Anterior cingulate cortex (tissue), 58 donors: ENCODE results near the gene CEP112.
"Not testable (repeated sequence)": the region's sequence is repeated elsewhere in the genome, so short reads cannot be mapped to it uniquely, and the experiment has no call there.

Source experiments
- DNase-seq, 58 donors: peaks; one replicate each; lab custom pipeline; 2025; lab: John Stamatoyannopoulos, UW

CEP112 gene

DNA sequence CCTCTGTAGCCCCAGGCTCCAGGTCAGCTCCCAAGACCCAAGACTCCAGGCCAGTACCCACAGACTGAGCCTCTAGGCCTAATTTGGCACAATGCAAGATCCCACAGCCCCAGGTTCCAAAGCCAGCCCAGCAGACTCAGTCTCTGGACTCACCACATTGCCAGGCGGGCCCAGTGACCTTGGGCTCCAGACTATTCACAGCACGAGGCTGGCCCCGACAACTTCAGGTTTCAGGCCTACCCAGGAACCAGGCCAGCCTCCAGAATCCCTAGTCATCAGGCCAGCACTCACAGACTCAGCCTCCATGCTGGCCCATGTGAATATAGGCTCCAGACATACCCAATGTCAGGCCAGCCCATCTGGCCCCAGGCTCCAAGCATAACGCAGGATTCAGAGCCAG lies 103.8 kb downstream of the CEP112 start:
- DNase-seq: no peak

DNA sequence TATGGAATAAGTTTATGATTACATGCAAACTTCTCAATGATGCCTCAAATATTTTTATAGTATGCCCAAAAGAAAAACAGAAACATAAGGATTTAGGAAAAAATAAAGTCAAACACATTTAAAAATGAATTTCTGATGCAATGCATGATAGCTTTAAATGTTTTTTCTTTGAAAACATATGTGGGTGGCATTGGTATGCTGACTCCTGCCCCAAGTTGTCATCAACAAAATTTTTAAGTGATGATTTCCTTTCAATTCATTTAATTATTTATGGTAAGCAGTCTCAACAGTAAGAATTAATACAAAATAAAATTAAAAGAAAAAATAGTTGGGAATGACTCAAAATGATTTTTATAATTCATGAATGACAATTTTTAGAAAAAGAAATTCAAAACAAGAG lies 104.9 kb downstream of the CEP112 start:
- no peak for DNase-seq

DNA sequence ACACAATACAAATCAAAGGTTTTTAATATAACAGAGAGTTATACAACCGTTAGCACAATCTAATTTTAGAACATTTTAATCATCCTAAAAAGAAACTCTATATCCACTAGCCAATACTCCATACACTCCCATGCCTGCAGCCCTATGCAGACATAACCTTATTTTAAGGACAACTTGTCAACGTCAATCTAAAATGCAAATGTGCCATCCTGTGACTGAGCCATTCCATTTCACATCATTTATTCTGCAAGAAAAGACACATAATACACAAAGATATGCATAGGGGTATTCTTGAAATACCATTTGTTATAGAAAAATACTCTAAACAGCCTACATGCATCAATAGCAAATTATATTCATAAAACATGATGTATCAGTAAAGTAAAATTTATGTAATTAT lies 106.7 kb downstream of the CEP112 start:
- DNase-seq: no peak

DNA sequence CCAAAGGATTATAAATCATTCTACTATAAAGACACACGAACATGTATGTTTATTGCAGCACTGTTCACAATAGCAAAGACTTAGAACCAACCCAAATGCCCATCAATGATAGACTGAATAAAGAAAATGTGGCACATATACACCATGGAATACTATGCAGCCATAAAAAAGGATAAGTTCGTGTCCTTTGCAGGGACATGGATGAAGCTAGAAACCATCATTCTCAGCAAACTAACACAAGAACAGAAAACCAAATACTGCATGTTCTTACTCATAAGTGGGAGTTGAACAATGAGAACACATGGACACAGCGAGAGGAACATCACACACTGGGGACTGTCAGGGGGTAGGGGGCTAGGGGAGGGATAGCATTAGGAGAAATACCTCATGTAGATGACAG lies 111.3 kb downstream of the CEP112 start:
- DNase-seq: not testable (repeated sequence)

DNA sequence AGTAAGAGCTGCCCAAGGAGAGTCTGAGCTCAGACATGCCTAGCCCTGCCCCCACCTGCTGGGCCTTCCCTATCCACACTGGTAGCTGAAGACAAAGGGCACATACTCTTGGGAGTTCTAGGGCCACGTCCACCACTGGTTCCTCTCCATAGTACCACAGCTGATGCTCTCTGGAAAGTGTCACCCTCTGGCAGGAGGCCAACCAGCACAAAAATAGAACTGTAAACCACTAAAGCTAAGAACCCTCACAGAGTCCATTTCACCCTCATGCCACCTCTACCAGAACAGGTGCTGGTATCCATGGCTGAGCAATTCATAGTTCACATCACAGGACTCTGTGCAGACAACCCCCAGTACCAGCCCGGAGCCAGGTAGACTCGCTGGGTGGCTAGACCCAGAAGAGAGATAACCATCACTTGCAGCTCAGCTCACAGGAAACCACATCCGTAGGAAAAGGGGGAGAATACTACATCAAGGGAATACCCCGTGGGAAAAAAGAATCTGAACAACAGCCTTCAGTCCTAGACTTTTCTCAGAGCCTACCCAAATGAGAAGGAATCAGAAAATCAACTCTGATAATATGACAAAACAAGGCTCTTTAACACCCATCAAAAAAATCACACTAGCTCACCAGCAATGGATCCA lies 115.3 kb downstream of the CEP112 start:
- DNase-seq: no peak

DNA sequence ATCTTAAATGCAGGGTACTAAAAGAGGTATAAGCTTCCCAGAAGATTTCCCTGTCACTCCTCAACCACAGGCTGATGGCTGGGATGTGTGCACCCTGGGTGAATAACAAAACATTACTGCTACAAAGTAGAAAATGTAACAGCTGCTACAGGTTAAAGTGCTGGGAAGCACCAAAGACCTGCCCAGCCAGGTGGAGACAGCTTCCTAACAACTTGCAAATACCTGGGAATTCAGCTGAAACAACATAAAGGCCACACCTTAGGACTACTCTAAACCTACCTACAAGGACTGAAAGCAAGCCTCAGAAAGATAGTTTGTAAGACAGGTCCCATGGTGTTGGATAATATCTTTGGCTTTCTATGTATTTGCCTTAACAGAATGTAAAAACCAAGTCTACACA lies 118.5 kb downstream of the CEP112 start:
- no peak for DNase-seq

DNA sequence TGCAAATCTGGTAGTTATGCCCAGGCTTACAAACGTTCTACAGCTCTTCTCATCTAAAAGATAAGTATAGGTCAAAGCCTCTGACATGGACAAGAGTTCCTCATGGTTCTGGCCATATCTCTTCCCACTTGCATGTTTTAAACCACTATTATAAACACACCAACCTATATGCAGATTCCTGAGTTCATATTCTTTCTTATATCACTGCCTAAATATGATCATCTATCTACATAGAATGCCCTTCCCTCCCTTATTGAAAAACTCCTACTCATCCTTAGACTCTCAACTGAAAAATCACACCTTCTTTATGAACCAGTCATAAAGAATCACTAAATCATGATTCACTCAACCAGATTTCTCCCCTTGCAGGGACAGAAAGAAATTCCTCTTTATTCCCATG lies 128.2 kb downstream of the CEP112 start:
- DNase-seq: no peak

DNA sequence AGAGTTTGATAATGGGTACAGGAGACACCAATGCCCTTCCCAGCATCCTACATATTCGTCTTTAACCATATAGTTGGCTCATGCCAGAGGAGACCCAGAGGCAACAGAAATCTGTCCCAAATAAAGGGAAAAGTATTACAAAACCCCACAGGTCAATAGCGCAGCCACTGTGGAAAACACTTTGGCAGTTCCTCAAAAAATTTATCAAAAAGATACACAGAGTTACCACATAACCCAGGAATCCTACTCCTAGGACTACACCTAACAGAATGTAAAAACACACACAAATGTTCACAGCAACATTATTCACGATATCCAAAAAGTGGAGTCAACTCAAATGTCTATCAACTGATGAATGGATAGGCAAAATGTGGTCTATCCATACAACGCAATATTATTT lies 135.8 kb downstream of the CEP112 start:
- DNase-seq: no peak

DNA sequence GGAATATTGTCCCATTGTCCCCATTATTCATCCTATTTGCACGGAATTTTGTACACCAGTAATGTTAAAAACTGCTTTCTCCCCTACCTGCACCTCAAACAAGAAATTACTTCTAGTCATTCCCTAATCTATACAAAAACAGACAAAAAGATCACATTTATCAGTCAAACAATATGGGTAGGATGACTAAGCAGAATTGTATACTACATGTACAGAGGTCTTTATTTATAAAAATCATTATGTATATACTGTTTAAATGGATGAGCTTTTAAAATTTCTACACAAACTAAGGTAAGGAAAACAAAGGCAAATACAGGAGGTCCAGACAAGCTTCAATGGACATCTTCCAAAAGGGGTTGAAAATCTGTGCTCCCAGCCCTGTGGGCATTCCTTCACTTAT lies 137.7 kb downstream of the CEP112 start:
- DNase-seq: no peak

DNA sequence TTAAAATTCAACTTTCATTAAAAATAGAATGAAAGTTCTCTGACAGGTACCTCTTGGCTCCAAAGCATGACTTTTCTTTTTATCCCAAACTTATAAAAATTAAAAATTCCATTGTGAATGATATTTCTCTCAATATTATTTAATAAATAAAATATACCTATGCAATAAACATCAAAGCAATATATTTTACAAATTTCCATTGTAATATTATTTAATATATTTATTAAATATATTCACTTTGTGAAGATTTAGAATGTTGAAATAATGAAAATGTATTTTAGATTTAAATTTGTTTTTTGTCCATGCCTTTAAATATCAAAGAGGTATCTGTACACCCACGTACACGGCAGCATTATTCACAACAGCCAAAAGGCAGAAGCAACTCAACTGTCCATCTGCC lies 147.8 kb downstream of the CEP112 start:
- DNase-seq: no peak

DNA sequence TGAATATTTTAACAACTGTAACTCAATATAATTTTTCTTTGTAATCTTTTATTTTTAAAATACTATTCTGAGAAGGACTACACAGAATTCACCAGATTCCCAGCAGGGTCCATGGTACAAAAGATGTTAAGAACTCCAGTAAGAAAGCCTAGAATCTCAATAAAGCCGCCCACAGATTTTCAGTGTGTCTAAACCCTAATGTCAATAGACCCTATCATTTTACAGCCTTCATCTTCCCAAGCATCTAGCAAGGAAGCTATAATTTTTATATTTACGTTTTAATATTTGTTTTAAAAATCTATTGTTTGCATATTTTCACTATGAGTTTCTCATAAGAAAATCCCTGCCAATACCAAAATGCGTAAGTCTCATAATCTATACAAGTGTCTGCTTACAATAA lies 148.5 kb downstream of the CEP112 start:
- DNase-seq: no peak

DNA sequence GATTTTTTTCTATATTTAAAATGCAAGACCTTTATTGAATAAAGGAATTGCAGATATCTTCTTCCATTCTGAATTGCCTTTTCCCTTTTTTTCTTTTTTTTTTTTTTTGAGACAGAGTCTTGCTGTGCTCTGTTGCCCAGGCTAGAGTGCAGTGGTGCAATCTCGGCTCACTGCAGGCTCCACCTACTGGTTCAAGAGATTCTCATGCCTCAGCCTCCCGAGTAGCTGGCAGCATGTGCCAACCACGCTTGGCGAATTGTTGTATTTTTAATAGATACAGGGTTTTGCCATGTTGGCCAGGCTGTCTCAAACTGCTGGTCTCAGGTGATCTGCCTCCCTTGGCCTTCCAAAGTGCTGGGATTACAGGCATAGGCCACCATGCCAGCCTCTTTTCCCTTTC lies 151.5 kb downstream of the CEP112 start:
- no peak for DNase-seq

DNA sequence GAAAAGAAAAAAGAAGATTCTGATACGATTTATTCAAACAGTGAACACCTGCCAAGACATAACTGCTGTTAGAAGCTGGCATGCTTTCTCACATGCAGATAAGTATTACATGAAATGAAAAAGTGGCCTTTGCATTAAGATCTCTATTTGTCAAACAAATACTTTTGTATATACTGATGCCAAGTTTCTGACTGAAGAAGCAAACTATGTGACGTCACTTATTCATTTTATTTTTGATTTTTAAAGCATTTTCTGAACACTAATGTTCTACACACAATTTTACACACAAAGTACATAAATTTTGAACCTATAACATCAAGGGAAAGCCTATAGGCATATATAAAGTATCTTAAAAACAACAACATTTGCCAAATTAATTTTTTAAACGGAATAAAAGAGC lies 153.8 kb downstream of the CEP112 start:
- DNase-seq: no peak

DNA sequence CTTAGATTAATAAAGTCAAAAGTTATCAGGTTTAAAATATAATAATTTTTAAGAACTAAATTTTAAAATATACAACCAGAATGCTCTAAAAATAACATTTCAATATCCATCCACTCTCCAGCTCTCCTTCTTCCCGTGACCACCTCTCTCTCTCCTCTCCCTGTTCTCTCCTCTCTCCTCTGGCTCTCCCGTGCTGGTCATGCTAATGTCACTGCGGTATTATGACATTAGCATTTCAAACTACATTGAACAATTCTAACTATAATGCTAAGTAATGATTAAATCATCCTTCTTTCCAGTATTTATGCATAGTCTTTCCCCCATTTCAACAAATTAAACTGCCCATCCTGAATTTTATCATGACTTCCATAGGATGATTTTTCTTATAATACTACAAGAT lies 154.7 kb downstream of the CEP112 start:
- no peak for DNase-seq

DNA sequence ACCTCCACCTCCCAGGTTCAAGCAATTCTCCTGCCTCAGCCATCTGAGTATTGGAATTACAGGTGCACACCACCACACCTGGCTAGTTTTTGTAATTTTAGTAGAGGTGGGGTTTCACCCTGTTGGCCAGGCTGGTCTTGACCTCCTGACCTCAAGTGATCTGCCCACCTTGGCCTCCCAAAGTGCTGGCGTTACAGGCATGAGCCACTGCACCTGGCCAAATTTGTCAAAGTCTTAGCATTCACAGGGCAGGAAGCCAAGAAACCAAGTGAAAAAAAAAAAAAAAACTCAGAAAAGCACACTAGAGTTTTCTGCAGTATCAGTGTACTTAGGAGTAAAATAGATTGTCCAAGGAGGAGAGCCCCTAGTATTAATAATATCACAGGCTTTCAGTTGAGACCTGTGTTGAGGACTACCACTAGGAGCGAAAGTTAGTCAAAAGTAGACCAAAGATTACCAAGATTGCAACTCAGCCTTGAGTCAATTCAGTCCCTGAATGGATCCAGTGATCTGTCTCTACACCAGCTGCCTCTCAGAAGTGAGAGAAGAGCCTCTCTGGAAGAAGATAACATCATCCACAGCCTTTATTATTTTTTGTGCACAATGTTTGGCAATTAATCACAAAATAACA lies 159.7 kb downstream of the CEP112 start:
- DNase-seq: no peak

DNA sequence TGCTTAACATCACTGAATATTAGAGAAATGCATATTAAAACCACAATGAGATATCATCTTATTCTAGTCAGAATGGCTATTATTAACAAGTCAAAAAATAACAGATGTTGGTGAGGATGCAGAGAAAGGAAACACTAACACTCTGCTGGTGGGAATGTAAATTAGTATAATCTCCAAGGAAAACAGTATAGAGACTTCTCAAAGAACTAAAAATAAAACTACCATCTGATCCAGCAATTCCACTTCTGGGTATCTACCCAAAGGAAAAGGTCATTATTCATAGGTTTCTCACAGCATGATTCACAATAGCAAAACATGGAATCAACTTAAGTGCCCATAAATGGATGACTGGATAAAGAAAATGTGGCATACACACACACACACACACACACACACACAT lies 166.4 kb downstream of the CEP112 start:
- no peak for DNase-seq

DNA sequence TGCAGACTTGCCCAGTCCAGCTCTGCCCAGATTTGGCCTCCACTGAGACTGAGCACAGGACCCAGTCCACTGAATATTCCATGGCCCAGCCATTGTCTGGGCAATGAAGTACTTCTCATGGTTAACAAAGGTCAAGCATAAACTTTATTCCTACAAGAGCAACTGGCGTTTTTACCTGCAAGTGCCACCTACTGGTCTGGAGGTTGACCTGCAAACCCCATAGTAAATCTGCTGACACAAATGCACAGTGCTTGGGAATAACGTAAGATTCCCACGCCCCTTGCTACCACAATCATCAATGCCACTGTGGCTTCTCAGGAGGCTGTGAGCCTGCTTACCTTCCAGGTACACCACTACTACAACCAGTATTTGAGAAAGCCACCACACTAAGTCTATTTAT lies 170.2 kb downstream of the CEP112 start:
- no peak for DNase-seq

DNA sequence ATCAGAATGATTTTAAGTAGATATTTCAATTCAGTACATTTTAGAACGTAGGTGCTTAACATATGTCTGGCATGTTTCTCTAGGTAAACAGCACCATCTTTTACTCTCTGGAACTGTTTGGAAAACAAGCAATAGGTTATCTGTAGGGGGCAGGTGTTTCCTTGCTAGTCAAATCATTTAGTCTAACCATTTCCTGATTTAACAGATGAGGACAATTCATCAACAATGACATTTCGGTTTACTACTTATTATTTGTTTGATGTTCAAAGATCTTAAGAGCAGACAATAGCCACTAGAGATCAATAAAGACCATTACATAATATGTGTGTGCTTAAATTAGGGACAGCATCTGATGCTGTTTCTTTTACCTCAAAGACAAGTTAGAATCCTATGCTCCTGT lies 173.1 kb downstream of the CEP112 start:
- no peak for DNase-seq

DNA sequence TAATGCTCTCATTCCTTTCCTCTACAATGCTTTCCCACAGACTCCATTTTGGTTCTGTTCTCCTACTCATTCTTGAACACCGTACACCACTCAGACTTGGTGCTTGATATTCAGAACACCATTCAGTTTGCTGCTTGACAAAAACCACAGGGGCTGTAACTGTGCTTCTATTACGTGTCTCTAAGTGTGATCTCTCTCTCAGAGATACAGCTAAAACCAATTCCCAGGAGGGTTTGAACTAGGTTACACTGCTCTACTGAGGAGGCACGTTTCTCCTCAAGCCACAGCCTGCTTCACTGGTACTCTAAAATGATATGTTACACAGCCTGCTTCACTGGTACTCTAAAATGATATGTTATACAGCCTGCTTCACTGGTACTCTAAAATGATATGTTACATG lies 175.7 kb downstream of the CEP112 start:
- DNase-seq: no peak

DNA sequence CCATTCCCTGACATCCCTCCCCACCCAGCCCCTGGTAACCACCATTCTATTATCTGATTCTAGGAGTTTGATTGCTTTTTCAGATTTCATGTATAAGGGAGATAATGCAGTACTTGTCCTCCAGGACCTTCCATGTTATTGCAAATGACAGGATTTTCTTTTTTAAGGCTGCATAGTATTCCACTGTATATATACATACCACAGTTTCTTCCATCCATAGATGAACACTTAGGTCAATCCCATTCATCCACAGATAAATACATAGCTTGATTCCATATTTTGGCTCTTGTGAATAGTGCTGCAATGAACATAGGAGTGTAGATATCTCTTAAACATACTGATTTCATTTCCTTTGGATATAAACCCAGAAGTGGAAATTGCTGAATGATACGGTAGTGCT lies 183.3 kb downstream of the CEP112 start:
- no peak for DNase-seq

DNA sequence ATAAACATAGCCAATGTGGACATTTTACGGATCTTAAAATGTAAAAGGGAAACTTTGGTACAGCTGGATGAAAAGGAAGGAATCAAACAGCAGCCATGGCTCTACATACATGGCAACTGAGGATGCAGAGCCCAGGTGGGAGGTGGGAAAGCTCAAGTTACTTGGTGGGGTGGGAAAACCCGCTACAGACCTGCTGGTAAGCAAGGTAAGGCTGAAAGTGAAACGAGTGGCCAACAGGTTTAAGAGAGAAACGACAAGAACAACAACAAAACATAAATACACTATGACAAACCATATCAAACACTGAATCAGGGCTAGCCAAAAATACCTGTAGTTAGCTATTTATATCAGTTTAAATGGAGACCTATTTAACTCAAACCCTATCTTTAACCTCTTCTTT lies 185.3 kb downstream of the CEP112 start:
- no peak for DNase-seq

DNA sequence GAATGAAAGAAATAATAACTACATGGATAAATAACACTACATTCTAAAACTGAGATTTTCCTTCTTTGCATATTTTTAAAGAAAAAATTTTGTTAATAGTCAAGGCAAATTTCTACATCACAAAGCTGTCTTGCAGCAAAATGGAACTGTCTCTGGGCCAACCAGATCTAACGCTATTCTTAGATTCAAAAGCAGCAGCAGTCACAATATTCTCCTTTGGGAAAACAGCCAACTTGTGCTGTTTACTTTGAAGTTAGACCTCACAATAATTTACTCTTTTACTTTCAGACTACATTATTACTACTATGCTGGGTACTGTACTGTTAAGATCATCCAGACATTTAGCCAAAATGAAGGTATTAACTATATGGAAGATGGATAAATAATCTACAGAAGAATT lies 189.1 kb downstream of the CEP112 start:
- no peak for DNase-seq

DNA sequence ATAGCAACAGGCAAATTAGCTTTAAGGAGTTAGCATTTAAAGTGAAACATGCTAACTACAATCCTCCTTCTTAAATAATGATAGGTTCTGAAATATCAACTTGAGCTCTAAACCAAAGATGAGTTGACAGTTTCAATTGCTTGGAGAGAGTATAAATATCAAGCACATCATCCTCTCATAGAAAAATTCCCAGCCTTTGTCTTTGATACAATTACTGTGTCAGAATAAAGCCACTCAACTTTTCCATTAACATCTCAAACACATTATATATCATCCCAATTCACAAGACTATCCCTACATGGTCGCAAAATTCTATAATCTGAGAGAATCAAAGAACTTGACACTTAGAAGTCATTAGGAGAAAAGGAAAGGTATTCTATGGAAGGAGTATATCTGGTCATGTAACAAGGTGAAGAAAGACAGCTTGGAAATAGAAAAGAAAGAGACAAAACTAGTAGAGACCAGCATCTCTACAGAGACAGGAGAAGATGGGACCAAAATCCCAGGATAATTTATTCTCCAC lies 189.8 kb downstream of the CEP112 start:
- DNase-seq: no peak
